PC-3 (cell line): ENCODE data around the gene BLMH.

Experiments used
- CTCF ChIP-seq: fragments of 300-600 bp; sonication (generic); conservative IDR thresholded peaks from 2 replicates; pipeline ENCODE4 v1.5.1; 2017; ENCODE audit warnings: antibody characterized with exemption, low read depth, mild to moderate bottlenecking, low read length
- EZH2 ChIP-seq: fragments of 300-600 bp; sonication (generic); IDR thresholded peaks from one replicate; pipeline ENCODE4 v1.6.1; 2017; ENCODE audit warnings: antibody characterized with exemption, mild to moderate bottlenecking, low read length; ENCODE audit not compliant: unreplicated experiment
- EZH2phosphoT487 ChIP-seq: fragments of 300-600 bp; sonication (generic); IDR thresholded peaks from 2 replicates; pipeline ENCODE4 v1.6.1; 2018; ENCODE audit warnings: mild to moderate bottlenecking, antibody characterized with exemption, low read length, borderline replicate concordance

- TF ChIP-seq EZH2 (no peak), CTCF (no peak), EZH2phosphoT487 (no peak)
These were observed 29.6 kb upstream of the BLMH start for GRCh38 chr17:30321314-30321713.
